GM20000 (cell line): Measurements from ENCODE around the gene HOMEZ.

Experiments
- DNase-seq: peaks from one replicate; pipeline ENCODE4 v3.0.0; 2012; ENCODE audit warnings: low spot score
- TF ChIP-seq, protein P1 (sequence below): IDR thresholded peaks from 2 replicates; pipeline ENCODE4 v1.5.1; 2012; ENCODE audit warnings: mild to moderate bottlenecking, control low read depth; ENCODE audit errors: extremely low read depth, missing control alignments

Gene HOMEZ

DNA sequence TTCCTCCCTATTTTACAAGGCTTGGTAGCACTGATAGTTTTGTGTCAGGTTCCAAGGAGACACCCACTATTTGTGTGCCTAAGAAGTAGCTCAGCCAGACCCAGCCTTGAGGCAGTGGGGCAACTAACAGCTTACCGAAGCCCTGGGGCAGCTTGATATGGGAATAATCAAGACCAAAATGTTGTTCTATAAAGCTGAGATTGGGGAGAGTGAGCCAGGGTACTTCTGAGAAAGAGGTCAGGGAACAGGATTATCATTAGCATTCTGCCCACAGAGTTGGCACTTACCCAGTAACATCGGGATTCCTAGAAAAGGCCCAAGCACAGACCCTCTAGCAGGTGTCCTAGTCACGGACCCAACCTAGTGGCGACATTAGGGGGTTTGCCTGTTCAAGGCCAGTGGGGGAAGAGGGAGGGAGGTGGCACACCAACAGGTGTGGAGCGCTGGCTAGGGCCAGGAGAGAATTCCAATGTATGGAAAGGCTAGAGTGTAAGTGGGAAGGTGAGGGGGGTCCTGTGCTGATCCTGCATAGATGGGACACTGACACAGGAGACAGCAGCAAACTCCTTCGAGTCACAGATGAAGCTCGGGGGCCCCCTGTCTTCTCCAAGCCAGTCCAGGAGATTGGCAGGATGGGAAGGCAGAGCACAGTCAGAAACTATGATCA, 11.8 kb upstream of the HOMEZ start:
- TF ChIP-seq, protein P1, sequence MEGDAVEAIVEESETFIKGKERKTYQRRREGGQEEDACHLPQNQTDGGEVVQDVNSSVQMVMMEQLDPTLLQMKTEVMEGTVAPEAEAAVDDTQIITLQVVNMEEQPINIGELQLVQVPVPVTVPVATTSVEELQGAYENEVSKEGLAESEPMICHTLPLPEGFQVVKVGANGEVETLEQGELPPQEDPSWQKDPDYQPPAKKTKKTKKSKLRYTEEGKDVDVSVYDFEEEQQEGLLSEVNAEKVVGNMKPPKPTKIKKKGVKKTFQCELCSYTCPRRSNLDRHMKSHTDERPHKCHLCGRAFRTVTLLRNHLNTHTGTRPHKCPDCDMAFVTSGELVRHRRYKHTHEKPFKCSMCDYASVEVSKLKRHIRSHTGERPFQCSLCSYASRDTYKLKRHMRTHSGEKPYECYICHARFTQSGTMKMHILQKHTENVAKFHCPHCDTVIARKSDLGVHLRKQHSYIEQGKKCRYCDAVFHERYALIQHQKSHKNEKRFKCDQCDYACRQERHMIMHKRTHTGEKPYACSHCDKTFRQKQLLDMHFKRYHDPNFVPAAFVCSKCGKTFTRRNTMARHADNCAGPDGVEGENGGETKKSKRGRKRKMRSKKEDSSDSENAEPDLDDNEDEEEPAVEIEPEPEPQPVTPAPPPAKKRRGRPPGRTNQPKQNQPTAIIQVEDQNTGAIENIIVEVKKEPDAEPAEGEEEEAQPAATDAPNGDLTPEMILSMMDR = no peak

DNA sequence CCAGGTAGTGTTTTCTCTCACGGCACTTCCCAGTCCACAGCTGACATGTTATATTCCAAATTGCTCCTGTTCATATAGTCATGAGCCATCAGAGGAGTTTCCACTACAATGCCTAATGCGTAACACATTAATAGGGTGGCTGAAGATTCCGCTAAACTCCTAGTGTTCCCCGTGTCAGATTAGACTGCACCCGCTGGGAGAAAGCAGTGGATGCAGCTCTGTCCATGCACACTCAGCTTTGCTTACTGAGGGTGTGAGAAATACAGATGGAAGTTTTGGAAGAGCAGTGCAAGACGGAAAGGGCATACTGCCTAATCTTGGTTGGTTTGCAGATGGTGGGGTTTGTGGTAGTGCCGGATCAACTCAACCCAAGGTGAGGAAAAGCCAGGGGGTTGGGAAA, 11.2 kb upstream of the HOMEZ start:
- TF ChIP-seq, protein P1 = no peak
- no peak for DNase-seq

More for the DNA sequence above, 11.8 kb upstream of the HOMEZ start:
- no peak for DNase-seq

DNA sequence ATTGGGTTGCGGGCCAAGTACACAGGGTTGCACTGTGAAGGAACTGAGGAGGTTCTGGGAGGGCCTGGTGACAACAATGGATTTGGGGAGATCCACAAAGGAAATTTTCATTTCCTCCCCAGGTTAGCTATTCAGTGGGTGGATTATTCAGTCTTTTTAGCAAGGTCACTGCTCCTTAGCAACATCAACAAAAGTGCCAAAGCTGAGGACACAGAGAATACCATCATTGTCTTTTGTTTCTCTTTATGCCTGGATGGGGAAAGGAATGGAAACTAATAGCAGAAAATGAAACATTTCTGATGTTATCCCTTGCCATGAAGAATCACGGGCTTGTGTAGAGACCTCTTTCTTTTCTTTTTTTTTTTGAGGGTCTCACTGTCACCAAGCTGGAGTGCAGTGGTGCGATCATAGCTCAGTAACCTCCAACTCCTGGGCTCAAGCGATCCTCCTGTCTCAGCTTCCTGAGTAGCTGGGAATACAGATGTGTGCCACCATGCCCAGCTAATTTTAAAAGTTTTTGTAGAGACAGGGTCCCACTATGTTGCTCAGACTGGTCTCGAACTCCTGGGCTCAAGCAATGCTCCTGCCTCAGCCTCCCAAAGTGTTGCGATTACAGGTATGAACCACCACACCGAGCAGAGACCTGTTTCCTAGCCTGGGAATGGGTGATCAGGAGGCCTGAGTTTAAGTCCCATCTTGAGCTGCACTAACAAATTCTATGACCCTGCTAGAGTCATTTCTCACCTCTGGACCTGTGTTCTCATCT, 10.3 kb upstream of the HOMEZ start:
- DNase-seq = no peak
- TF ChIP-seq, protein P1 = no peak

DNA sequence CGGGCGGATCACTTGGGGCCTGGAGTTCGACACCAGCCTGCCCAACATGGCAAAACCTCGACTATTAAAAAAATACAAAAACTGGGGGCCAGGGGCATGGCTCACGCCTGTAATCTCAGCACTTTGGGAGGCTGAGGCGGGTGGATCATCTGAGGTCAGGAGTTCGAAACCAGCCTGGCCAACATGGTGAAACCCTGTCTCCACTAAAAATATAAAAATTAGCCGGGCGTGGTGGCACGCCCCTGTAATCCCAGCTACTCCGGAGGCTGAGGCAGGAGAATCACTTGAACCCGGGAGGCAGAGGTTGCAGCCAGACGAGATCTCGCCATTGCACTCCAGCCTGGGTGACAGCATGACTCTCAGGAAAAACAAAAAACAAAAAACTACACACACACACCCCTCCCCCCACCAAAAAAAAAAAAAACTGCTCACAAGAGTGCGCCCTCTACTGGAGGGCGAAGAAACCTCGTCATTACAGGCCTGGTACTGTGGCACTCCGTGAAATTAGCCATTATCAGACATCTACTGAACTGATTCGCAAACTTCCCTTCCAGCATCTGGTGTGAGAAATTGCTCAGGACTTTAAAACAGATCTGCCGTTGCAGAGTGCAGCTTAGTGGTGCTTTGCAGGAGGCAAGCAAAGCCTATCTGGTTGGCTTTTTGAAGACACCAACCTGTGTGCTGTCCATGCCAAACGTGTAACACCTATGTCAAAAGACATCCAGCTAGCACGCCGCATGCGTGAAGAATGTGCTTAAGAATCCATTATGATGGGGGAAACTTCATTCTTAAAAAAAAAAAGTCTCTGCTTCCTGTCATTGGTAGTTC, 9.0 kb upstream of the HOMEZ start:
- DNase-seq = peak; percentile 27
- TF ChIP-seq, protein P1 = peak; percentile 62

DNA sequence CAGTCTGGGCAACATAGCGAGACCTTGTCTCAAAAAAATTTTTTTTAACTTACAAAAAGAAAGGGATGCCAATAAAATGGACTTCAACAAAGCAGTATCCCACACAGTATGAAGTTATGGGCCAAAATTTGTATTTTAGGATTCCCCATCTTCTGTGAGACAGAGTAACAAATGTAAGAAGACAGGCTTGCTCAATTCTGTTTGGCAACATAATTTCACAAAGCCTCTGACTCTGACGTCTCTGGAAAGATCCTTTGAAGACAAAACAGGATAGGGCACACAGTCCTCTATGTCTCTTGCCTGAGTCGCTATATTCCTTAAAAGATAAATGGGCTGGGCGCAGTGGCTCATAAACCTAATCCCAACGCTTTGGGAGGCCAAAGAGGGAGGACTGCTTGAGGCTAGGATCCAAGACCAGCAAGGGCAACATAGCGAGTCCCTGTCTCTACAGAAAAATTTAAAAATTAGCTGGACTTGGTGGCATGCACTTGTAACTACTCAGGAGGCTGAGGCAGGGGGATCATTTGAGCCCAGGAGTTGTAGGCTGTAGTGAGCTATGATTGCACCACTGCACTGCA, 1.1 kb upstream of the HOMEZ start:
- TF ChIP-seq, protein P1 = no peak
- no peak for DNase-seq

DNA sequence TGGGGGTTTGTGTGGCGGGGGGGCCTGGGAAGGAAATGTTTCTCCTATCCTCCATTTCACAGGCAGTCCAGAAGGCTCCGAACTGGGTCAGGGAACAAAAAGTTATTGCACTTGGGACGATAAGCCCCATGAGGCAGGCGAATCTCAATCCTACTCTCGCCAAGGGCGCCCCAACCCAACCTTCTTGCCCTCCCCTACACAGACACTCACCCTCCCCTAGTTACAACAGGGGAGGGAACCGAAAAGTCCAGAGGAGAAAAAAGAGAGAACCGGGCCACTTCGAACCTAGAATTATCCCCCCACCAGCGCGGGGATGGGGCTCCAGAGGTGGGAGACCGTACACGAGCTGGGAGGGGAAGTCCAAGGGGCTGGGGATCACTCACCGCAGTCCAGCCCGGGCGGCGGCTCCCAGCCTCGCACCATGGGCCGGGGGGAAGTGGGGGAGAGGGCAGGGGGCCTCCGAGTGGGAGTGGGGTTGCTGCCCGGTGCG, 357 bp downstream of the HOMEZ start:
- no peak for DNase-seq
- TF ChIP-seq, protein P1 = no peak
